Measurements from ENCODE around the gene KLRF2. TPM values are rescaled to one million over a fixed set of nuclear protein-coding genes. Genes with fewer than 3 reads are reported as not detected.

KLRF2 gene
- total RNA-seq, 1 donor from 2014 or later: not detected

DNA sequence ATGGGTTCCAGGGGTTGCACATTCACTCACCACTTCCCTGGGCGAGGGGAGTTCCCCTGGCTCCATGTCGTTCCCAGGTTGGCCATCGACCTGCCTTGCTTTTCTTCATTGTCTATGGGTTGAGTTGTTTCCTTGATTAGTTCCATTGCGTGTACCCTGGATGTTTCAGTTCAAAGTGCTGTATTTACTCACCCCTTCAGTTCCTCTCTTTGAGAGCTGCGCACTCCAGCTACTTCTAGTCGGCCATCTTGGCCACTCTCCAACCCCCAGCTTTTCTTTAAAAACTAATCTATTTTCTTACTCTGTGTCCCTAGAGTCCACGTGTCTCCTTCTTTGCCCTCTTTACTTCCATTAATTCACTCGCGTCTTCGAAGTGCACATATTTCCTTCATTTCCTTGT, 39.2 kb downstream of the KLRF2 start:
- peaks cover 2% of the 10 kb centered on the region for H3K27me3 Mint-ChIP-seq (ENCODE audit: unreplicated experiment)
- H3K36me3 Mint-ChIP-seq (ENCODE audit: low read depth, unreplicated experiment): peaks cover 5% of the 10 kb centered on the region
- H3K9me3 Mint-ChIP-seq (ENCODE audit: unreplicated experiment): no peaks in the 10 kb centered on the region
- TF ChIP-seq, protein P1, sequence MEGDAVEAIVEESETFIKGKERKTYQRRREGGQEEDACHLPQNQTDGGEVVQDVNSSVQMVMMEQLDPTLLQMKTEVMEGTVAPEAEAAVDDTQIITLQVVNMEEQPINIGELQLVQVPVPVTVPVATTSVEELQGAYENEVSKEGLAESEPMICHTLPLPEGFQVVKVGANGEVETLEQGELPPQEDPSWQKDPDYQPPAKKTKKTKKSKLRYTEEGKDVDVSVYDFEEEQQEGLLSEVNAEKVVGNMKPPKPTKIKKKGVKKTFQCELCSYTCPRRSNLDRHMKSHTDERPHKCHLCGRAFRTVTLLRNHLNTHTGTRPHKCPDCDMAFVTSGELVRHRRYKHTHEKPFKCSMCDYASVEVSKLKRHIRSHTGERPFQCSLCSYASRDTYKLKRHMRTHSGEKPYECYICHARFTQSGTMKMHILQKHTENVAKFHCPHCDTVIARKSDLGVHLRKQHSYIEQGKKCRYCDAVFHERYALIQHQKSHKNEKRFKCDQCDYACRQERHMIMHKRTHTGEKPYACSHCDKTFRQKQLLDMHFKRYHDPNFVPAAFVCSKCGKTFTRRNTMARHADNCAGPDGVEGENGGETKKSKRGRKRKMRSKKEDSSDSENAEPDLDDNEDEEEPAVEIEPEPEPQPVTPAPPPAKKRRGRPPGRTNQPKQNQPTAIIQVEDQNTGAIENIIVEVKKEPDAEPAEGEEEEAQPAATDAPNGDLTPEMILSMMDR (IDR thresholded peaks at IDR 0.05; ENCODE audit: unreplicated experiment): no peak
- no peak for DNase-seq (ENCODE audit: low spot score)
- no peaks in the 10 kb centered on the region for H3K4me1 Mint-ChIP-seq (ENCODE audit: unreplicated experiment)
- no peak overlapping the region for H3K4me3 Mint-ChIP-seq (ENCODE audit: unreplicated experiment)
- H3K27ac Mint-ChIP-seq (ENCODE audit: unreplicated experiment): no peak overlapping the region

DNA sequence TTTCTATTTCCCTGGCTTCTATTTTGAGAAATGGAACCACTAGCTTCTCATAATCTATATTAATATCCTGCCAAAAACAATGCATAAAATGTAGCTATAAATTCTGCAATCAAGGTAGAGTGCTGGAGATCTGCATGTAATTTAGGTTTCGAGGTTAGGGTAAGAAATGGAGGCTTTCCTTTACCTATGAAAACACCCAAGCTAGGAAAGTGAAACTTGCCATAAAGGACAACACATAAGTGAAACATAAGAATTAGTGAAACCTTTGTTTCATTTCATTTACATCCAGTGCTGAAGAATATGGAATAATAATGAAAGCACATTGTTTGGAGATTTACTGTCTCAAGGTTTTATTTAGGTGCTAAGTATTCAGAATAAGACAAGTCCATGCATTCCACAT, 41.1 kb downstream of the KLRF2 start:
- Mint-ChIP-seq H3K9me3 (ENCODE audit: unreplicated experiment) (no peaks in the 10 kb centered on the region), H3K4me1 (ENCODE audit: unreplicated experiment) (peaks cover 3% of the 10 kb centered on the region), H3K4me3 (ENCODE audit: unreplicated experiment) (no peak overlapping the region), H3K27ac (ENCODE audit: unreplicated experiment) (no peak overlapping the region), H3K27me3 (ENCODE audit: unreplicated experiment) (peaks cover 1% of the 10 kb centered on the region), H3K36me3 (ENCODE audit: low read depth, unreplicated experiment) (peaks cover 5% of the 10 kb centered on the region)
- DNase-seq (ENCODE audit: low spot score): no peak
- TF ChIP-seq, protein P1 (IDR thresholded peaks at IDR 0.05; ENCODE audit: unreplicated experiment): no peak

DNA sequence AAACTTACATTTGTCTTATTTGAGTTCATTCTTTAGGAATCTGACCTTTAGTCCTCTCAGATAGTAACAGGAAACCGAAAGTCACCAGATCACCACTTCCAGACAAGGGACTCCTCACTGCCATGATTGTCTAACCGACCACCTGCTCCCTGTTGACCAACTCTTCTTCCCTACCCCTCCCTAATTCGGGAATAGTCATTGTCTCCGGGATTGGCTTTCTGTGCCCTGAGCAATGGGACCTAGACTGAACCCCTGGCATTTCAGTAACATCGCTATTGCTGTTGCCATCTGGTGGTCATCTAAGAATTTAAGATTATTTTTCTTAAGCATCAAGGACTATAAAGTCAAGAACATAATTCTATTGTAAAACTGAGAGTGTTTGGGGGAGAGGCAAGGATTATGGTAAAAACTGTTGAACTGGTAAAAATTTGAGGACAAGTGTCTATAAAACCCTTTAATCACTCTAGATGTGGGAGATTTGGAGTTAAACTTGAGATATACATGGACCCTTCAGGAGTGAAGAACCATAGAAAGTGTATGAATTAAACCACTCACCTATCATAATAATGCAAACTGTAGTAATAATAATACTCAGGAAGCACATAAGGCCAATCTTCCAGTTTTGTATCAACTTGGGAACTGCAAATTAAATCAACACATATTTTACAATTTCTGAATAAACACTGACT, 44.6 kb downstream of the KLRF2 start:
- DNase-seq (ENCODE audit: low spot score): peak; percentile 7
- Mint-ChIP-seq H3K36me3 (ENCODE audit: low read depth, unreplicated experiment) (no peaks in the 10 kb centered on the region), H3K4me3 (ENCODE audit: unreplicated experiment) (no peak overlapping the region), H3K4me1 (ENCODE audit: unreplicated experiment) (peaks cover 3% of the 10 kb centered on the region), H3K27me3 (ENCODE audit: unreplicated experiment) (no peaks in the 10 kb centered on the region), H3K9me3 (ENCODE audit: unreplicated experiment) (no peaks in the 10 kb centered on the region), H3K27ac (ENCODE audit: unreplicated experiment) (no peak overlapping the region)
- TF ChIP-seq, protein P1 (IDR thresholded peaks at IDR 0.05; ENCODE audit: unreplicated experiment): peak; percentile 57

DNA sequence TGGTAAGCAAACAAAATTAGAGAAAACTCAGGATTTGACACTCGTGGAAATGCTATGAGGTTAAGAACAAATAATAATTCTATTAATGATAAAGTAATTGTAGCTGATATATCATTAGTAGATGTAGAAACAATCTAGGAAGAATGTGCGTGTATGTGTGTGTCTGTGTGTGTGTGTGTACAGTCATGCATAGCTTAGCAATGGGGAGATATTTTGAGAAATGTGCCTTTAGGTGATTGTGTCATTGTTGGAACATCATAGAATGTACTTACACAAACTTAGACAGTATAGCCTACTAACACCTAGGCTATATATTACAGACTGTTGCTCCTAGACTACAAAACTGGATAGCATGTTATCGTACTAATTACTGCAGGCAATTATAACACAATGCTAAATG, 45.6 kb downstream of the KLRF2 start:
- Mint-ChIP-seq H3K36me3 (ENCODE audit: low read depth, unreplicated experiment) (no peaks in the 10 kb centered on the region), H3K4me3 (ENCODE audit: unreplicated experiment) (no peak overlapping the region), H3K27me3 (ENCODE audit: unreplicated experiment) (no peaks in the 10 kb centered on the region), H3K9me3 (ENCODE audit: unreplicated experiment) (no peaks in the 10 kb centered on the region), H3K4me1 (ENCODE audit: unreplicated experiment) (peaks cover 3% of the 10 kb centered on the region), H3K27ac (ENCODE audit: unreplicated experiment) (no peak overlapping the region)
- TF ChIP-seq, protein P1 (IDR thresholded peaks at IDR 0.05; ENCODE audit: unreplicated experiment): no peak
- no peak for DNase-seq (ENCODE audit: low spot score)

DNA sequence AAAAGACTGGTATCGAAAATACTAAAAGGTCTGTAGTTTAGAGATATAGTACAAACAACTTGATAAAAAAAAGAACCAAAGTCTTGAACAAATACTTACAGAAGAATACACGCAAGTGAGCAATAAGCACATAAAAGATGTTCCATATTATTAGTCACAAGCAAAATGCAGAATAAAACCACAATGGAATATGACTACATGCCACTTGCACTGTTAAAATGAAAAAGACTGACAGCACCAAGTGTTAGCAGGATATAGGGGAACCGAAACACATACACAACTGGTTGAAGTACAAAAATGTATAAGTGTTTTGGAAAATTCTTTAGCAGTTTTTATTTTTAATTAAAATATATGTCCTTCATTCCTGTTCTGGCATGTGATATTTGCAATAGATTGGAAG, 47.3 kb downstream of the KLRF2 start:
- no peaks in the 10 kb centered on the region for H3K27me3 Mint-ChIP-seq (ENCODE audit: unreplicated experiment)
- no peak for DNase-seq (ENCODE audit: low spot score)
- no peaks in the 10 kb centered on the region for H3K36me3 Mint-ChIP-seq (ENCODE audit: low read depth, unreplicated experiment)
- H3K9me3 Mint-ChIP-seq (ENCODE audit: unreplicated experiment): no peaks in the 10 kb centered on the region
- peaks cover 3% of the 10 kb centered on the region for H3K4me1 Mint-ChIP-seq (ENCODE audit: unreplicated experiment)
- no peak overlapping the region for H3K4me3 Mint-ChIP-seq (ENCODE audit: unreplicated experiment)
- H3K27ac Mint-ChIP-seq (ENCODE audit: unreplicated experiment): no peak overlapping the region
- TF ChIP-seq, protein P1 (IDR thresholded peaks at IDR 0.05; ENCODE audit: unreplicated experiment): no peak

Data from endothelial cell (in vitro differentiated cells).